Stimulated activated CD4-positive, alpha-beta T cell treated with anti-CD3 and anti-CD28 coated beads, Interleukin-1b, Interleukin-23, amount 100 ng/mL, for 4 hours (primary cell): ENCODE measurements around the gene APIP.
A peak's percentile ranks its signal among the peaks of the same experiment; 100 is the strongest.

Source experiments
- DNase-seq, 2 donors: peaks; one replicate each; pipeline ENCODE4 v3.0.0-alpha.2; 2020; ENCODE audit warnings: low read depth in 2 of 2

APIP gene

DNA sequence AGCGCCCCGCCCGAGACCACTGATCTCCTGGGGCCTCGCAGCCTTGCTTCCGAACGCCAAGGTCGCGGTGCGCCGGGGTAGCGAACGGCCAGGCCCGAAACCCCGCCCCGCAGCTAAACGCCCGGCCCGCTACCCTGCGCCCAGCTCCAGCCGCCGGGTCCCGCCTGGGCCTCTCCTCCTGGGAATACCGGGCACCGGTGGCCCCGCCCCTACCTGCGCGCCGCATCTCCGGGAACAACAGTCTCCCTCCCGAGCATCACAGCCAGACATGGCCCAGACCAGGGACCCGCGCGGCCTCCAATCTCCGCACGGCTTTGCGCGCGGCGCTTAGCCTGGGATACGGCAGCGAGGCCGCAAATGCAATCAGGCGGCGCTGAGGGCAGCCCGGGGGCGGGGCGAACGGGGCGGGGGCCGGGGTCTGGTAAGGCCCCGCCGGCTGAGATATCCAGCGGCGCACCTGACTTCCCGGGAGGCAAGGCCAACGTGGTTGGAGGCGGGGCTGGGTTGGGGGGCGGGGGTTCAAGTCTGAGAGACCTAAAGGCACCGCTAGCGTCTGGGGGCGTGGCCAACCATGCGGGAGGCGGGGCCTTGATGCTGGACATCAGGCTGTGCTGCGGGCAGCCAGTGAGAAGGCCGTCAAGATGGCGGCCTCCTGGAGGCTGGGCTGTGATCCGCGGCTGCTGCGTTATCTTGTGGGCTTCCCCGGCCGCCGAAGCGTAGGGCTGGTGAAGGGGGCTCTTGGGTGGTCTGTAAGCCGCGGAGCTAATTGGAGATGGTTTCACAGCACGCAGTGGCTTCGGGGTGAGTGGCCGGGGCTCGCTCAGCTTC lies at the start of gene APIP, which contains the start of gene PDHX:
Gene APIP, minus strand, starts transcription at position 365 of the 828 bp plus-strand sequence. Its CDS starts 95 bp downstream, at position 270.
Gene PDHX, plus strand, starts transcription at position 604 of the 828 bp plus-strand sequence. Its CDS starts 38 bp downstream, at position 642.
- DNase-seq = peak; percentile 95 to 98

DNA sequence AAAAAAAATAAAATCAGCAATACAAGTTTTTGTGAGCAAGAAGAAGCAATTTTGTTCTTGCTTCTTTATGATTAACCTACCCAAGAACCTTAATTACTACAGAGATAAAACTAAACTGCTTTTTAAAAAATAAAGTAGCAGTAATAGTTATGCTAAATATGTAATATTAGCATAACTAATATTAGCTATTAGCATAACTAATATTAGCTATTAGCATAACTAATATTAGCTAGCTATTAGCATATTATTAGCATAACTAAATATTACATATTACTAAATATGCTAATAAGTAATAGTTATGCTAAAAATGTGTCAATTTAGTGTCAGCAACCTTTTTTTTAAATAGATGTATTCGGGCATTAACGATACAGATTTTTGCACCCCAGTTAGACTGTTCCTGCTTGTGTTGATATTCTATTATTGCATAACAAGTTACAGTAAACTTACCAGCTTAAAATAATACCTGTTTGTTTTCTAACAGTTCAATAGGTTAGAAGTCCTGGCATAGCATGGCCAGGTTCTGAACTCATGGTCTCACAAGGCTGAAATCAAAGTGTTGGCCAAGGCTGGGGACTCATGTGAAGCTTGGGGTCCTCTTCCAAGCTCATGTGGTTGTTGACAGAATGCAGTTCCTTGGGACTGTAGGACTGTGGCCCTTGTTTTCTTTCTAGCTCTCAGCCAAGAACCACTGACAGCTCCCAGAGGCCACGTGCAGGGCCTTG lies 48.6 kb upstream of the APIP start:
- no peak for DNase-seq

- DNase-seq = no peak
Measured at GRCh38 chr11:34963351-34963750, 47.2 kb upstream of the APIP start.

DNA sequence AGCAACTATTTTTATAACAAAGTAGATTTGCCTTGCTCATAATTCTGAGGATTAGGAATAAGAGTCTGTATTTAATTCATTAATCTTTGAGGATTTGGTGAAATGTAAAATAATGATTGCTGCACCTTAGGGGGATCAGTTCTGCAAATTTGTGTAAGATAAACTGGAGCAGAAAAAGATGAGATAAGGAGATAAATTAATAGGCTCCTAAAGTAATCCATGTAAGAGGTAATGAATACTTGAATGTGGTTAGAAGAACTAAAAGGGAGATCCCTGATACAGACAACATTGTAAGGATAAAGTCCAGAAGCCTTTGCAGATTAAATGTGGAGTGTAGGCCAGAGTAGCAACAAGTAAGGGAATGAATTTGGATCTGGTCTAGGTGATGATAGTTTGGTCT lies 45.9 kb upstream of the APIP start:
- DNase-seq = no peak

GRCh38 chr11:34960277-34960676 lies 44.1 kb upstream of the APIP start:
- DNase-seq = no peak

DNA sequence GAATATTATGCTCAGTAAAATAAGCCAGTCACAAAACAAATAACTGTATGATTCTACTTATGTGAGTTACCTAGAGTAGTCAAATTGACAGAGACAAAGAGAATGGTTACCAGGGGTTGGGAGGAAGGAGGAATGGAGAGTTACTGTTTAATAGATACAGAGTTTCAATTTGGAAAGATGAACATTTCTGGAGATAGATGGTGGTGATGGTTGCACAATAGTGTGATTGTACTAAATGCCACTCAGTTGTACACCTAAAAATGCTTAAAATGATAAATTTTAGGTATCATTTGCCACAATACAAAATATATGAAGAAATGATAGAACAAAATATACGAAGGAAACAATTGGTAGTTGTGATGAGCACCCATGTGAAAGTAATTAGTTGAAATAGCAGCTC lies 43.6 kb upstream of the APIP start:
- DNase-seq = no peak

GRCh38 chr11:34957606-34958005 lies 41.4 kb upstream of the APIP start:
- DNase-seq = no peak

GRCh38 chr11:34957206-34957605 lies 41.0 kb upstream of the APIP start:
- DNase-seq = no peak

GRCh38 chr11:34953955-34954354 lies 37.8 kb upstream of the APIP start:
- no peak for DNase-seq

GRCh38 chr11:34948696-34949095 lies 32.5 kb upstream of the APIP start:
- no peak for DNase-seq

DNA sequence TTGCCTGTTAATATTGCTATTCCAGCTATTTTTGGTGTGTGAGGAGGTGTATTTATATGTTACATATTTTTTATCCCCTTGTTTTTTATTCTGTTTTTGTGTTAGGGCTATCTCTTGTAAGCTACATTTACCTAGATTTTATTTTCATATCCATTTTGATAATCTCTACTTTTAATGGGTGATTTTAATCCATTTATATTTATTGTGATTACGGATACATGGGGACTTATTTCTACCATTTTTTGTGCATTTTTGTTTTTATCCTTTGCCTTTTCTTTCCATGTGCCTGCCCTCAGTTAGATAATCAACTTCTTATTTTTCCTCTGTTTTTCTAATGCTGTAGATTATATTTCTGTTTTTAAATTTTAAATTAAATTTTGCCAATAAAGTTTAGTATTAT lies 28.5 kb upstream of the APIP start:
- DNase-seq = no peak

- no peak for DNase-seq
Measured at GRCh38 chr11:34941688-34942087, 25.5 kb upstream of the APIP start.

DNA sequence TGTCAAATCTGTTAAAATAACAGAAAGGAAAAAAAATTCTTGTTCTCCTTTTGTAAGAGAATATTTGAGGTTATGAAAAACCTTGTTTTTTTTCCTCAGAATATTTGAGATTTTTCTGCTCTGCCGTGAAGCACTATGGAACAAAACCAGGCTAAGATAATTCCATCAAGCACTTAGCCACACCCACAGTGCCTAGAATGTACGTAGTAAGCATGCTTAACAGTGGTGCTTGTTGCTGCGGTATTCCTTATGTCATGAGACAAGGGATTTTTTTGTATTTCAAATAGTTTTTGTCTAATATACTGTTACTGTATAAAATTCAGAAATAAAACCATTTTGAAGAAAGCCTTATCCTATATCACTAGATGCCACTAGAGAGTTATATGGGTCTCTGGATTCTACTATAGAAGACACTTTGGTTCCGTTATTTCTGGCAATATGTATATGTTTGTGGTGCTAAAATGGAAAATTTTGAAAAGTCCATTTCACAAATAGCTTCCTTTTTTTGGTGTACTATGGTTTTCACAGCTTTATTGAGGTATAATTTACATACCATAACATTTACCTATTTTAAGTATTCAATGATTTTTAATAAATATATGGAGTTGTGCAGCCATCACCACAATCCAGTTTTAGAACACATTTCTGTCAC lies 24.0 kb upstream of the APIP start:
- no peak for DNase-seq

- no peak for DNase-seq
Measured at GRCh38 chr11:34938611-34939010, 22.4 kb upstream of the APIP start.

DNA sequence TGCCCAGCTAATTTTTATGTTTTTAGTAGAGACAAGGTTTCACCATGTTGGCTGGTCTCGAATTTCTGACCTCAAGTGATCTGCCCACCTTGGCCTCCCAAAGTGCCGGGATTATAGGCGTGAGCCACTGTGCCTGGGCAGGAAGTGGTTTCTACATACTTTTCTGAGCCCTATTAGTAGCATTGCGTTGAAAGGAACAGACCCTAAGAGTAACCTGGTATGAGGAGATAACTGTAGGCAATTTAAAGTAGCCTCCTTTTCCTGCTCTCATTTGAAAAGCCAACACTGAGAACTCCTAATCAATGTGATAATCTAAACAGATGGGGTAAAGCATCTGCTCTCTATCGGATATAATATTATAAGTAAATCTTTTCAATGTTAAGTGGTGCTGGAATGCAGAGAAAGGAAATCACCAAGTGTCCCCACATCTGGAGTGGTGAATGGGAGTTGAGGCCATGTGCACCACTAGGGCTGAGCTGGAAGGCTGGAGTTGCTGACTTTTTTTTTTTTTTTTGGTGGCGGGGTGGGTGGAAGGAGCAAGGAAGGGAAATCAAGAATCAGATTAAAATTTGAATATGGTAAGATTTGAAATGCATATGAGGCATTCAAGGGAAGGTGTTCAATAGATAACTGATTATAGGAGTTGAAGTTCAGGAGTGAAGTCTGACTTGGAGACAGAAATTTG lies 20.9 kb upstream of the APIP start:
- no peak for DNase-seq

DNA sequence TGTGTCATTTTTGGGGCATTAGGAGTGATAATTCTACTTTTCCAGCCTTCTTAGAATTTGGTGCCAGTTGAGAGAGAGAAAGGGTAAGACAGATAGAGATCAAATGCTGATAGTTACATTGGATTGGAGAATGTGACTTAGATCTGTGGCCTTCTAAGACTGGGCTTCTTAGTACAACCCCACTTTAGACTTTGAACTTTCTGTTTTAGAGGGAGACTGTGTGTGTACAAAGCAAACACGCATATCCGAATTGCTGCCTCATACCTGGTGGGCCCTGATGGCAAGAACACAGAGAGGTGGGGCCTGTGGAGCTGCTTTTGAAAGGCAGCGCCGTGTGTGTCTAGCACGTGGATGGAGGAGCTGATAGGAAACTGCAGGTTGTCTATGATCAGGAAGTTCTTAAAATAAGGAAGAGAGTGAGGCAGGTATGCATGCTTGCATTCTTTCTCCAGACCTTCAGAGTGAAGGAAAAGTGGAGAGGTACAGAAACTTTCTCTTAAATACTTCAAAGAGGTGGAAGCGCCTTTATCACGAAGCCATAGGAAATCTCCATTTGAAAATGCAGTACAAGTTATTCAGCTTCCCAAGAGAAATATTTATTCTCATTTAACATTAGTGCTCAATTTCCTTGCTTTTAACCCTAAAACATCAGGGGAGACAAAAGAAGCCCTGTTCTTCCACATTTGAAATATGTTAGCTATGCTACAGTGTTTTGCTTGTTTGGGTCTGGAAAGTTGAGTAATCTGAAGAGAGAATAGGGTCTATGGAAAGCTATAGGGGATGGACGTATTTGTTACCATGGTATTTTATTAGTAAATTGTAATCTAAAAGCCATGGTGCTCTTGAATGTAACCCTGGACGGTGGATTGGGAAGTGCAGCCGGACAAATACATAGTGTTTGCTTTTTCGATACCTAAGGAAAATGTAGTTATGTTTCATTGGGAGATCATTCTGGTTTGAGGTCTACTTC lies 13.9 kb upstream of the APIP start:
- DNase-seq = no peak

GRCh38 chr11:34928960-34929680 lies 12.9 kb upstream of the APIP start:
- DNase-seq = no peak

- no peak for DNase-seq
Measured at GRCh38 chr11:34928268-34928959, 12.2 kb upstream of the APIP start.

GRCh38 chr11:34926831-34927132 lies 10.6 kb upstream of the APIP start:
- DNase-seq = no peak
